ENCODE results near the gene SHB.

- TF ChIP-seq CTCF (IDR thresholded peaks at IDR 0.05; ENCODE audit: low read depth, low read length) (no peak), EZH2phosphoT487 (IDR thresholded peaks at IDR 0.05; ENCODE audit: low read depth) (no peak)
Measured at GRCh38 chr9:38025166-38025565, 43.9 kb downstream of the SHB start.
